PFSK-1 (cell line): Measurements from ENCODE around the gene IPO11.

Source experiments
- POLR2AphosphoS5 ChIP-seq: IDR thresholded peaks from 2 replicates; pipeline ENCODE4 v1.6.1; 2012; ENCODE audit warnings: low read depth, mild to moderate bottlenecking, control low read depth, low read length, moderate library complexity
- SIN3A ChIP-seq: IDR thresholded peaks from 2 replicates; pipeline ENCODE4 v1.6.1; 2012; ENCODE audit warnings: mild to moderate bottlenecking, low read length, moderate library complexity, borderline replicate concordance; ENCODE audit not compliant: insufficient read depth
- TAF1 ChIP-seq: IDR thresholded peaks from 2 replicates; pipeline ENCODE4 v1.6.1; 2012; ENCODE audit warnings: low read length, control low read depth, borderline replicate concordance; ENCODE audit not compliant: insufficient read depth

DNA sequence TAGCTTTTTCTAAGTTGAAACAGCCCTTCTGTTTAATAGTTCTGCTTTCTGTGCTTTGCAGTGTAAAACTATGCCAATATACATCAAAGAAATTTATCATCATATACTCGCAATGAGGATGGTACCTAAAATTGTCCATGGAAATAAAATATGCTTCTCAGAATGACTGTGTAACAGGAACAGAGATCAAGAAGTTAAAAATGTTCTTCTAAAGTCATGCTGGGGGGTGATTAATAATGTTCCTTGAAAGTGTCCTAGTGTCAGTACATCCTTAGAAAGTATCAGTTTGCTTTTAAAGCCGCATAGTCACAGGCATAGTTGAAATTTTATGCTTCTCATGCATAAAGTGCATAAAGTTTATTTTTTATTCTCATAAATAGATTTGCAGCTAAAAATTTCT, 162.0 kb downstream of the IPO11 start:
- no peak for TF ChIP-seq TAF1
- no peak for TF ChIP-seq SIN3A
- no peak for TF ChIP-seq POLR2AphosphoS5
